OCI-LY1 (cell line): ENCODE results near the gene TAF3.

Experiments used
- H2AFZ ChIP-seq: fragments of 200-600 bp; sonication (generic), shearing (Covaris generic); 2 replicates; pipeline ENCODE4 v1.6.0; 2014; ENCODE audit warnings: antibody characterized with exemption, mild to moderate bottlenecking, low read length
- H3F3A ChIP-seq: fragments of 200-600 bp; sonication (generic), shearing (Covaris generic); 2 replicates; pipeline ENCODE4 v1.6.0; 2014; ENCODE audit warnings: mild to moderate bottlenecking, antibody characterized with exemption, low read length, moderate library complexity; ENCODE audit not compliant: insufficient read depth
- H3K27ac ChIP-seq: fragments of 200-600 bp; sonication (generic); 2 replicates; pipeline ENCODE4 v1.5.1; 2014; ENCODE audit warnings: low read length, mixed run types, mild to moderate bottlenecking, low read depth; ENCODE audit not compliant: poor library complexity, severe bottlenecking
- H3K27me3 ChIP-seq: fragments of 200-600 bp; sonication (generic); 2 replicates; pipeline ENCODE4 v1.6.0; 2014; ENCODE audit warnings: antibody characterized with exemption, mild to moderate bottlenecking, low read length, moderate library complexity; ENCODE audit not compliant: insufficient read depth
- H3K36me3 ChIP-seq: fragments of 200-600 bp; sonication (generic); 2 replicates; pipeline ENCODE4 v1.6.1; 2014; ENCODE audit warnings: mild to moderate bottlenecking, antibody characterized with exemption, low read length, moderate library complexity, mixed read lengths; ENCODE audit not compliant: insufficient read depth
- H3K4me1 ChIP-seq: fragments of 200-600 bp; sonication (generic); 2 replicates; pipeline ENCODE4 v1.5.1; 2014; ENCODE audit warnings: mild to moderate bottlenecking, low read length, moderate library complexity; ENCODE audit not compliant: insufficient read depth, severe bottlenecking
- H3K4me2 ChIP-seq: fragments of 200-600 bp; sonication (generic), shearing (Covaris generic); 2 replicates; pipeline ENCODE4 v1.6.1; 2014; ENCODE audit warnings: low read length
- H3K4me3 ChIP-seq: fragments of 200-600 bp; sonication (generic); 2 replicates; pipeline ENCODE4 v1.5.1; 2014; ENCODE audit warnings: low read length, low read depth, mild to moderate bottlenecking, mixed read lengths; ENCODE audit not compliant: poor library complexity, severe bottlenecking
- H3K79me2 ChIP-seq: fragments of 200-600 bp; shearing (Covaris generic); 2 replicates; pipeline ENCODE4 v1.6.1; 2016; ENCODE audit warnings: mixed run types, low read length, mixed read lengths; ENCODE audit not compliant: insufficient read depth
- H3K9ac ChIP-seq: fragments of 200-600 bp; sonication (generic), shearing (Covaris generic); 2 replicates; pipeline ENCODE4 v1.6.1; 2014; ENCODE audit warnings: mild to moderate bottlenecking, low read length, mixed read lengths
- H3K9me2 ChIP-seq: fragments of 200-600 bp; sonication (generic), shearing (Covaris generic); 2 replicates; pipeline ENCODE4 v1.6.1; 2014; ENCODE audit warnings: low read depth, mild to moderate bottlenecking, low read length, mixed read lengths
- H3K9me3 ChIP-seq: fragments of 200-600 bp; shearing (Covaris generic); 2 replicates; pipeline ENCODE4 v1.6.1; 2014; ENCODE audit warnings: low read length, mixed read lengths
- H4K20me1 ChIP-seq: fragments of 200-600 bp; sonication (generic), shearing (Covaris generic); 2 replicates; pipeline ENCODE4 v1.6.0; 2016; ENCODE audit warnings: mild to moderate bottlenecking, low read length; ENCODE audit not compliant: insufficient read depth
- EZH2 ChIP-seq: fragments of 200-600 bp; sonication (generic), shearing (Covaris generic); IDR thresholded peaks from 2 replicates; pipeline ENCODE4 v1.8.0; 2017; ENCODE audit warnings: borderline replicate concordance, mixed run types, mild to moderate bottlenecking, antibody characterized with exemption, low read length, moderate library complexity, mixed read lengths
- TF ChIP-seq, protein P1 (sequence below): fragments of 200-600 bp; sonication (generic), shearing (Covaris generic); IDR thresholded peaks from 2 replicates; pipeline ENCODE4 v1.5.1; 2017; ENCODE audit warnings: mild to moderate bottlenecking, antibody characterized with exemption, low read length, moderate library complexity, mixed read lengths

Gene TAF3

GRCh38 chr10:8054244-8054493 is 235.9 kb downstream of the TAF3 start:
- no peaks in the 10 kb centered on the region for H3K36me3 ChIP-seq
- no peaks in the 10 kb centered on the region for H3K79me2 ChIP-seq
- H3K4me3 ChIP-seq = no peak overlapping the region
- H3K27me3 ChIP-seq = no peaks in the 10 kb centered on the region; the same call in 1 of the 2 replicates
- no peaks in the 10 kb centered on the region for H4K20me1 ChIP-seq
- H3K9ac ChIP-seq = no peak overlapping the region
- no peaks in the 10 kb centered on the region for H3K4me1 ChIP-seq
- no peak overlapping the region for H3K4me2 ChIP-seq
- H3K9me2 ChIP-seq = no peaks in the 10 kb centered on the region
- no peaks in the 10 kb centered on the region for H3F3A ChIP-seq
- no peaks in the 10 kb centered on the region for H3K9me3 ChIP-seq
- H2AFZ ChIP-seq = no peak overlapping the region
- no peak overlapping the region for H3K27ac ChIP-seq
- TF ChIP-seq EZH2 = no peak
- TF ChIP-seq, protein P1, sequence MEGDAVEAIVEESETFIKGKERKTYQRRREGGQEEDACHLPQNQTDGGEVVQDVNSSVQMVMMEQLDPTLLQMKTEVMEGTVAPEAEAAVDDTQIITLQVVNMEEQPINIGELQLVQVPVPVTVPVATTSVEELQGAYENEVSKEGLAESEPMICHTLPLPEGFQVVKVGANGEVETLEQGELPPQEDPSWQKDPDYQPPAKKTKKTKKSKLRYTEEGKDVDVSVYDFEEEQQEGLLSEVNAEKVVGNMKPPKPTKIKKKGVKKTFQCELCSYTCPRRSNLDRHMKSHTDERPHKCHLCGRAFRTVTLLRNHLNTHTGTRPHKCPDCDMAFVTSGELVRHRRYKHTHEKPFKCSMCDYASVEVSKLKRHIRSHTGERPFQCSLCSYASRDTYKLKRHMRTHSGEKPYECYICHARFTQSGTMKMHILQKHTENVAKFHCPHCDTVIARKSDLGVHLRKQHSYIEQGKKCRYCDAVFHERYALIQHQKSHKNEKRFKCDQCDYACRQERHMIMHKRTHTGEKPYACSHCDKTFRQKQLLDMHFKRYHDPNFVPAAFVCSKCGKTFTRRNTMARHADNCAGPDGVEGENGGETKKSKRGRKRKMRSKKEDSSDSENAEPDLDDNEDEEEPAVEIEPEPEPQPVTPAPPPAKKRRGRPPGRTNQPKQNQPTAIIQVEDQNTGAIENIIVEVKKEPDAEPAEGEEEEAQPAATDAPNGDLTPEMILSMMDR = no peak

GRCh38 chr10:8054494-8055407 is 236.4 kb downstream of the TAF3 start, which contains the start of gene GATA3:
TSS of gene GATA3 (plus strand) at chr10:8054688. CDS start at chr10:8055656, 968 bp downstream.
- TF ChIP-seq, protein P1 = no peak
- TF ChIP-seq EZH2 = no peak
- no peaks in the 10 kb centered on the region for H3K79me2 ChIP-seq
- H3K4me3 ChIP-seq = no peak within 1 kb of the TSS
- H3K9me3 ChIP-seq = no peaks in the 10 kb centered on the region
- no peaks in the 10 kb centered on the region; the same call in 1 of the 2 replicates for H3K27me3 ChIP-seq
- H3F3A ChIP-seq = no peaks in the 10 kb centered on the region
- H3K27ac ChIP-seq = no peak within 1 kb of the TSS
- H3K4me1 ChIP-seq = no peaks in the 10 kb centered on the region
- H3K36me3 ChIP-seq = no peaks in the 10 kb centered on the region
- no peak within 1 kb of the TSS for H2AFZ ChIP-seq
- no peak within 1 kb of the TSS for H3K9ac ChIP-seq
- no peak within 1 kb of the TSS for H3K4me2 ChIP-seq
- no peaks in the 10 kb centered on the region for H3K9me2 ChIP-seq
- H4K20me1 ChIP-seq = no peaks in the 10 kb centered on the region

- Histone ChIP-seq H3K9me2 (no peaks in the 10 kb centered on the region), H3F3A (no peaks in the 10 kb centered on the region), H3K4me1 (no peaks in the 10 kb centered on the region), H3K4me2 (no peak overlapping the region), H3K9ac (no peak overlapping the region), H3K27me3 (no peaks in the 10 kb centered on the region; the same call in 1 of the 2 replicates), H3K79me2 (no peaks in the 10 kb centered on the region), H3K9me3 (no peaks in the 10 kb centered on the region), H3K36me3 (no peaks in the 10 kb centered on the region), H2AFZ (no peak overlapping the region), H3K27ac (no peak overlapping the region), H3K4me3 (no peak overlapping the region), H4K20me1 (no peaks in the 10 kb centered on the region)
- TF ChIP-seq, protein P1 = no peak
- TF ChIP-seq EZH2 = no peak
Measured at GRCh38 chr10:8055420-8056349, 237.4 kb downstream of the TAF3 start.
